ENCODE data around the gene NAGPA.

Gene NAGPA

GRCh38 chr16:5044011-5044540, 10.3 kb upstream of the NAGPA start:
- no peak for DNase-seq (ENCODE audit: extremely low read depth, low read depth)
- TF ChIP-seq CTCF (IDR thresholded peaks at IDR 0.05; ENCODE audit: low read depth, low read length), result no peak

- no peak for DNase-seq (ENCODE audit: extremely low read depth, low read depth)
- no peak for TF ChIP-seq CTCF (IDR thresholded peaks at IDR 0.05; ENCODE audit: low read depth, low read length)
These were observed 8.9 kb upstream of the NAGPA start for GRCh38 chr16:5042574-5043171.

GRCh38 chr16:5041600-5042133, 7.9 kb upstream of the NAGPA start:
- DNase-seq (ENCODE audit: extremely low read depth, low read depth), result no peak
- no peak for TF ChIP-seq CTCF (IDR thresholded peaks at IDR 0.05; ENCODE audit: low read depth, low read length)

GRCh38 chr16:5040451-5040850, 6.7 kb upstream of the NAGPA start:
- no peak for DNase-seq (ENCODE audit: extremely low read depth, low read depth)
- TF ChIP-seq CTCF (IDR thresholded peaks at IDR 0.05; ENCODE audit: low read depth, low read length), result no peak

GRCh38 chr16:5036228-5037156, 2.8 kb upstream of the NAGPA start:
- DNase-seq (ENCODE audit: extremely low read depth, low read depth), result no peak
- no peak for TF ChIP-seq CTCF (IDR thresholded peaks at IDR 0.05; ENCODE audit: low read depth, low read length)

- no peak for DNase-seq (ENCODE audit: extremely low read depth, low read depth)
- no peak for TF ChIP-seq CTCF (IDR thresholded peaks at IDR 0.05; ENCODE audit: low read depth, low read length)
These were observed 2.1 kb upstream of the NAGPA start for GRCh38 chr16:5035909-5036227.

GRCh38 chr16:5034167-5034523, 410 bp upstream of the NAGPA start:
- DNase-seq (ENCODE audit: extremely low read depth, low read depth), result no peak
- no peak for TF ChIP-seq CTCF (IDR thresholded peaks at IDR 0.05; ENCODE audit: low read depth, low read length)

Data from AG09319 (cell line).